Thymus (tissue), 14 donors: ENCODE results near the gene SNX21. TPM values are rescaled to one million over a fixed set of nuclear protein-coding genes. Genes with fewer than 3 reads are reported as not detected.
"Not testable (repeated sequence)": the region's sequence is repeated elsewhere in the genome, so short reads cannot be mapped to it uniquely, and the experiment has no call there.

Source experiments
- DNase-seq, 9 donors: peaks; one replicate each; pipeline ENCODE4 v3.0.0-alpha.2; 2013; ENCODE audit warnings: low spot score in 9 of 9, low read depth in 6 of 9, missing footprints in 1 of 9
- H3K27ac ChIP-seq, 2 donors: one replicate each; pipeline ENCODE4 v1.5.1; 2013; ENCODE audit warnings: control low read depth in 1 of 2, low read depth in 1 of 2, low read length in 1 of 2, mild to moderate bottlenecking in 1 of 2, moderate library complexity in 1 of 2
- H3K27me3 ChIP-seq, 2 donors: one replicate each; pipeline ENCODE4 v1.5.1; 2013; ENCODE audit warnings: low read length in 1 of 2; ENCODE audit not compliant: control insufficient read depth in 2 of 2, insufficient read depth in 1 of 2
- H3K36me3 ChIP-seq, 2 donors: one replicate each; pipeline ENCODE4 v1.5.1; 2013; ENCODE audit warnings: low read length in 1 of 2, mild to moderate bottlenecking in 1 of 2, moderate library complexity in 1 of 2; ENCODE audit not compliant: control insufficient read depth in 2 of 2, insufficient read depth in 2 of 2
- H3K4me1 ChIP-seq, 2 donors: one replicate each; pipeline ENCODE4 v1.5.1; 2013; ENCODE audit warnings: low read length in 2 of 2; ENCODE audit not compliant: control insufficient read depth in 2 of 2, insufficient read depth in 2 of 2
- H3K4me3 ChIP-seq, 2 donors: one replicate each; pipeline ENCODE4 v1.5.1; 2013; ENCODE audit warnings: low read length in 2 of 2, control low read depth in 1 of 2, mild to moderate bottlenecking in 1 of 2
- H3K9me3 ChIP-seq, 2 donors: one replicate each; pipeline ENCODE4 v1.5.1; 2013; ENCODE audit warnings: low read length in 1 of 2, mild to moderate bottlenecking in 1 of 2; ENCODE audit not compliant: control insufficient read depth in 2 of 2, insufficient read depth in 1 of 2
- WGBS: extraction: QIAGEN DNeasy Blood & Tissue Kit; methylation state at CpG from one replicate; pipeline ENCODE4 v1.1.7; 2013; 5-methylcytosine and 5-hydroxymethylcytosine counted together
- long read RNA-seq, 10 donors: transcript quantifications; one replicate each; lab custom pipeline, GENCODE V29; 2026
- polyA plus RNA-seq: library from polyadenylated mRNA; stranded (reverse); fragments of 200-250 nt; gene quantifications from one replicate; pipeline ENCODE4 v1.2.3, GENCODE V29; 2013
- total RNA-seq: library from RNA; stranded (reverse); fragments of 120-200 nt; gene quantifications from one replicate; pipeline ENCODE4 v1.2.4, GENCODE V29; 2013
- donor health status: healthy.

SNX21 gene
- 3.0 TPM for total RNA-seq
- polyA plus RNA-seq = 8.4 TPM
- long read RNA-seq, donor 1 = 0 reads
- long read RNA-seq, donor 2, partial matches to known transcripts = 0 of 2 reads
- long read RNA-seq, donor 2, other reads (novel, unspliced or antisense) = 0 of 2 reads
- long read RNA-seq, donor 3 = 0 reads
- long read RNA-seq, donor 4 = 0 reads
- long read RNA-seq, donor 5, partial matches to known transcripts = 0 of 2 reads
- long read RNA-seq, donor 5, other reads (novel, unspliced or antisense) = 0 of 2 reads
- long read RNA-seq, donor 6 = 0 reads
- long read RNA-seq, donor 7, partial matches to known transcripts = 0 of 1 reads
- long read RNA-seq, donor 7, other reads (novel, unspliced or antisense) = 0 of 1 reads
- long read RNA-seq, donor 8 = 0 reads
- long read RNA-seq, donor 9, partial matches to known transcripts = 0 of 2 reads
- long read RNA-seq, donor 9, other reads (novel, unspliced or antisense) = 0 of 2 reads
- long read RNA-seq, donor 10 = 0 reads

- 7% methylated on average over 35 of the region's 35 CpGs for WGBS
- Histone ChIP-seq H3K27me3 (peaks cover 22 to 48% of the 10 kb centered on the region in 2 donors), H3K27ac (peak within 1 kb of the TSS; percentile 18 to 65), H3K4me3 (peak within 1 kb of the TSS; percentile 27 to 62), H3K9me3 (no peaks in the 10 kb centered on the region), H3K4me1 (peaks cover 6 to 7% of the 10 kb centered on the region in 2 donors), H3K36me3 (no peaks in the 10 kb centered on the region)
- no peak for DNase-seq
These were observed at the start of gene SNX21 for GRCh38 chr20:45833030-45833882. SNX21 (plus strand) TSS chr20:45833799; CDS start chr20:45833920, 121 bp downstream.

GRCh38 chr20:45788351-45788750 is 45.2 kb upstream of the SNX21 start:
- no peaks in the 10 kb centered on the region for H3K9me3 ChIP-seq
- H3K4me1 ChIP-seq = peaks cover 4 to 10% of the 10 kb centered on the region in 2 donors
- no peak overlapping the region for H3K4me3 ChIP-seq
- no peaks in the 10 kb centered on the region for H3K36me3 ChIP-seq
- H3K27me3 ChIP-seq = peaks cover 0 to 2% of the 10 kb centered on the region in 2 donors
- WGBS = 66% methylated on average over 3 of the region's 3 CpGs
- H3K27ac ChIP-seq = no peak overlapping the region
- no peak for DNase-seq

GRCh38 chr20:45792317-45793118 is 41.1 kb upstream of the SNX21 start:
- Histone ChIP-seq H3K27ac (peak overlapping the region; percentile 57 to 88), H3K9me3 (no peaks in the 10 kb centered on the region), H3K4me3 (peak overlapping the region; percentile 80 to 87), H3K36me3 (peaks cover 16 to 24% of the 10 kb centered on the region in 2 donors), H3K27me3 (peaks cover 0 to 2% of the 10 kb centered on the region in 2 donors), H3K4me1 (peaks cover 4 to 10% of the 10 kb centered on the region in 2 donors)
- DNase-seq = no peak
- 18% methylated on average over 19 of the region's 19 CpGs for WGBS

- Histone ChIP-seq H3K36me3 (peaks cover 22 to 25% of the 10 kb centered on the region in 2 donors), H3K4me1 (peaks cover 4 to 8% of the 10 kb centered on the region in 2 donors), H3K4me3 (no peak overlapping the region), H3K27ac (no peak overlapping the region), H3K9me3 (no peaks in the 10 kb centered on the region), H3K27me3 (no peaks in the 10 kb centered on the region)
- 98% methylated on average over 11 of the region's 11 CpGs for WGBS
- DNase-seq = no peak
These were observed 37.1 kb upstream of the SNX21 start for GRCh38 chr20:45796337-45797065.

GRCh38 chr20:45797510-45797909 is 36.1 kb upstream of the SNX21 start:
- not testable (repeated sequence) for H3K9me3 ChIP-seq, H3K4me1 ChIP-seq, H3K27ac ChIP-seq, H3K4me3 ChIP-seq, DNase-seq, H3K27me3 ChIP-seq
- WGBS = no CpG with 5 or more reads among the region's 1 CpG
- peaks cover 31 to 33% of the 10 kb centered on the region in 2 donors for H3K36me3 ChIP-seq

GRCh38 chr20:45797955-45798354 is 35.6 kb upstream of the SNX21 start:
- WGBS = 94% methylated on average over 3 of the region's 3 CpGs
- not testable (repeated sequence) for DNase-seq, H3K27ac ChIP-seq, H3K9me3 ChIP-seq, H3K4me1 ChIP-seq, H3K4me3 ChIP-seq, H3K27me3 ChIP-seq
- peaks cover 35 to 37% of the 10 kb centered on the region in 2 donors for H3K36me3 ChIP-seq

GRCh38 chr20:45798935-45799642 is 34.5 kb upstream of the SNX21 start:
- peak in 7 of 9 donors; percentile 54 to 82 (median 62) for DNase-seq

GRCh38 chr20:45801851-45802250 is 31.7 kb upstream of the SNX21 start:
- H3K27me3 ChIP-seq = no peaks in the 10 kb centered on the region
- no peak for DNase-seq
- no peak overlapping the region for H3K4me3 ChIP-seq
- H3K36me3 ChIP-seq = peaks cover 41 to 51% of the 10 kb centered on the region in 2 donors
- H3K27ac ChIP-seq = no peak overlapping the region
- 97% methylated on average over 7 of the region's 7 CpGs for WGBS
- no peaks in the 10 kb centered on the region for H3K4me1 ChIP-seq
- H3K9me3 ChIP-seq = no peaks in the 10 kb centered on the region

More at GRCh38 chr20:45798935-45799642, 34.5 kb upstream of the SNX21 start:
- Histone ChIP-seq H3K4me3 (no peak overlapping the region), H3K27me3 (no peaks in the 10 kb centered on the region), H3K9me3 (no peaks in the 10 kb centered on the region), H3K4me1 (no peaks in the 10 kb centered on the region), H3K27ac (no peak overlapping the region), H3K36me3 (peaks cover 44 to 46% of the 10 kb centered on the region in 2 donors)
- WGBS = 50% methylated on average over 4 of the region's 4 CpGs
